Keratinocyte (primary cell): ENCODE data around the gene HEG1. TPM values are rescaled to one million over a fixed set of nuclear protein-coding genes. Genes with fewer than 3 reads are reported as not detected.

ENCODE experiments used
- DNase-seq: peaks from one replicate; pipeline ENCODE4 v3.0.0-alpha.2; 2011; ENCODE audit warnings: low read depth, missing footprints, low spot score
- FAIRE-seq: peaks from 2 replicates; lab custom pipeline; 2011; peaks lifted over from hg19 to GRCh38; lab: Jason Lieb, UNC
- H2AFZ ChIP-seq: 2 replicates; pipeline ENCODE4 v1.6.0; 2012; ENCODE audit warnings: low read length, control low read depth, inconsistent platforms; ENCODE audit not compliant: control insufficient read depth
- H3K27ac ChIP-seq: 2 replicates; pipeline ENCODE4 v1.5.1; 2011; ENCODE audit warnings: low read length; ENCODE audit not compliant: control insufficient read depth, insufficient read depth
- H3K27me3 ChIP-seq: 3 replicates; pipeline ENCODE4 v1.6.0; 2011; ENCODE audit warnings: low read length; ENCODE audit not compliant: control insufficient read depth, insufficient read depth; ENCODE audit errors: extremely low read depth
- H3K36me3 ChIP-seq, 2 experiments: 2 replicates in 1 of 2; 3 replicates in 1 of 2; pipeline ENCODE4 v1.5.1; 2011; ENCODE audit warnings: low read length in 2 of 2, mild to moderate bottlenecking in 1 of 2; ENCODE audit not compliant: control insufficient read depth in 2 of 2, insufficient read depth in 2 of 2; ENCODE audit errors: extremely low read depth in 1 of 2
- H3K4me1 ChIP-seq: 3 replicates; pipeline ENCODE4 v1.5.1; 2011; ENCODE audit warnings: low read length; ENCODE audit not compliant: control insufficient read depth, insufficient read depth; ENCODE audit errors: extremely low read depth
- H3K4me2 ChIP-seq: 3 replicates; pipeline ENCODE4 v1.6.0; 2011; ENCODE audit warnings: low read depth, low read length; ENCODE audit not compliant: control insufficient read depth, insufficient read depth; ENCODE audit errors: extremely low read depth
- H3K4me3 ChIP-seq, 3 experiments: fragments of 200-600 bp in 1 of 3; sonication (generic) in 1 of 3; 2 replicates in 2 of 3; 3 replicates in 1 of 3; pipeline ENCODE4 v1.5.1; 2011 to 2016; ENCODE audit warnings: low read length in 3 of 3, mild to moderate bottlenecking in 3 of 3, control low read depth in 2 of 3, inconsistent platforms in 1 of 3, low read depth in 1 of 3, mixed read lengths in 1 of 3, mixed run types in 1 of 3, moderate library complexity in 1 of 3; ENCODE audit not compliant: control insufficient read depth in 2 of 3, insufficient read depth in 2 of 3; ENCODE audit errors: extremely low read depth in 1 of 3
- H3K79me2 ChIP-seq: 2 replicates; pipeline ENCODE4 v1.6.0; 2012; ENCODE audit warnings: low read length; ENCODE audit not compliant: control insufficient read depth, insufficient read depth
- H3K9ac ChIP-seq: 3 replicates; pipeline ENCODE4 v1.6.0; 2011; ENCODE audit warnings: low read length; ENCODE audit not compliant: control insufficient read depth, insufficient read depth; ENCODE audit errors: extremely low read depth
- H3K9me1 ChIP-seq: 3 replicates; pipeline ENCODE4 v1.6.0; 2011; ENCODE audit warnings: low read length; ENCODE audit not compliant: control insufficient read depth, insufficient read depth; ENCODE audit errors: extremely low read depth
- H3K9me3 ChIP-seq: 2 replicates; pipeline ENCODE4 v1.5.1; 2012; ENCODE audit warnings: low read depth, low read length; ENCODE audit not compliant: control insufficient read depth
- H4K20me1 ChIP-seq: 3 replicates; pipeline ENCODE4 v1.6.0; 2011; ENCODE audit warnings: low read length; ENCODE audit not compliant: control insufficient read depth, insufficient read depth; ENCODE audit errors: extremely low read depth
- CTCF ChIP-seq, 3 experiments: IDR thresholded peaks in 1 of 3; conservative IDR thresholded peaks in 1 of 3; optimal IDR thresholded peaks in 1 of 3; 2 replicates in 2 of 3; 3 replicates in 1 of 3; pipeline versions ENCODE3 to v1.5.1; 2011; ENCODE audit warnings: low read length in 3 of 3, mild to moderate bottlenecking in 3 of 3, moderate library complexity in 2 of 3, control low read depth in 1 of 3, inconsistent platforms in 1 of 3; ENCODE audit not compliant: insufficient read depth in 2 of 3; ENCODE audit errors: extremely low read depth in 1 of 3
- EZH2 ChIP-seq: IDR thresholded peaks from one replicate; pipeline ENCODE4 v1.6.1; 2012; ENCODE audit warnings: inconsistent platforms, mild to moderate bottlenecking, low read length, moderate library complexity
- dilution Hi-C: fragments of 300-500 bp; cut with MboI; formaldehyde crosslinking; loops from one replicate; pipeline ENCODE4 v1.7.0; 2020; ENCODE audit warnings: low sequenced_read_pairs; ENCODE audit not compliant: extremely low pct_ligation_motif_present
- polyA minus RNA-seq, 3 experiments: library from RNA; depleted of rRNA, polyadenylated mRNA; stranded (reverse); fragments of >200 nt; gene quantifications; 1 replicate in 1 of 3; 2 replicates in 1 of 3; 3 replicates in 1 of 3; pipeline ENCODE4 v1.2.3, GENCODE V29; 2011
- polyA plus RNA-seq, 5 experiments: library from polyadenylated mRNA; depleted of rRNA in 3 of 5; stranded (reverse) in 3 of 5; stranded (forward) in 1 of 5; unstranded in 1 of 5; fragments of >200 nt; gene quantifications; 1 replicate in 1 of 5; 2 replicates in 3 of 5; 3 replicates in 1 of 5; pipeline versions ENCODE4 v1.2.1 to v1.2.3, GENCODE V29; 2011 to 2012; ENCODE audit warnings: missing spikeins in 2 of 5, low read depth in 1 of 5, low replicate concordance in 1 of 5

The HEG1 gene
- polyA plus RNA-seq (10.9 to 20.7 TPM (median 12.7 TPM) in 3 replicates), polyA minus RNA-seq (20.3 to 90.3 TPM (median 33.3 TPM) in 3 replicates)
- polyA plus RNA-seq (2011; ENCODE audit: low read depth): 9.8 TPM
- polyA plus RNA-seq (2011; cell fraction: cytosol; rRNA removed): 7.6 and 9.3 TPM in 2 replicates
- 65.3 and 68.5 TPM in 2 replicates for polyA plus RNA-seq (2011; cell fraction: nucleus; rRNA removed)
- 6.3 and 15.6 TPM in 2 replicates for polyA plus RNA-seq (2012; ENCODE audit: low replicate concordance)
- 17.1 TPM for polyA minus RNA-seq (2011; cell fraction: cytosol; rRNA and poly(A)+ RNA removed)
- 63.9 and 119 TPM in 2 replicates for polyA minus RNA-seq (2011; cell fraction: nucleus; rRNA and poly(A)+ RNA removed)

DNA sequence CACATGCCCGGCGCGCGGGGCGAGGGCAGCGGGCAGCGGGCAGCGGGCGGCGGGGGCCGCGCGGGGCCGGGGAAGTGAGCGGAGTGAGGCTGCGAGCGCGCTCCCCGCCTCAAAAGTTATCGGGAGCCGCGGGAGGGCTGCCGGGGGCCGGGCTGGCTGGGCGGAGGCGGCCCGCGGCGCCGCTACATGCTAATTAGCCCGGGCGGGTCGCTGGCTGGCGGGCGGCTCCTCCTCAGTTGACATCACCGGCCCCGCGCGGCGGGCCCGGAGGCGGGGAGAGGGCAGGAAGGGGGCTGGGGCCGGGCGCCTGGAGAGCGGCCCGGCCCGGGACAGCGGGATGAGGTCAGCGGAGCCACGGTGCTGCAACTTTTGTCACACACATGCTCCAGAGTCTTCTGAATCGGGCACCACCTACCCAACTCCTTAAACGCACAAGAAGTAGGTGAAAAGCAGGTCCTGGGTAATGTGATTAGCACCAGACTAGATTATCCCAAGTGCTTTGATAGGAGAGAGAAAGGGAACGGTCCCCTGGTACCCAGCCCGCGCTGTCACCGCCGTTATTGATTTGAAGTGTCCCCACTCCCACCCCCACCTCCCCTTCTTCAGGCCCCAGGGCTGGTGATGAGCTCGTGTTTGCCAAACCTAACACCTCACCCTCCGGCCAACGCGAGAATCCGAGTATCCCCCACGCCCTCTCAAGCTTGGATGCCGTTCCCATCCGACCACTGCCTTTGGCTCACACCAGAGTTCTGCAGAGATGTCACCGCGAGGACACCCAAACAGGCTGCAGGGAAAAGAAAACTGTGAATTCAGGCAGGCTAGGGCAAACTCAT lies at the start of gene HEG1:
Gene HEG1 (minus strand): TSS at position 85 of the 833 bp plus-strand sequence. CDS start 107 bp downstream, outside the sequence.
- Histone ChIP-seq H3K27me3 (no peaks in the 10 kb centered on the region), H4K20me1 (no peaks in the 10 kb centered on the region), H2AFZ (peak within 1 kb of the TSS; percentile 62), H3K4me1 (peaks cover 54% of the 10 kb centered on the region), H3K9me1 (no peaks in the 10 kb centered on the region), H3K36me3 (no peaks in the 10 kb centered on the region), H3K9ac (peak within 1 kb of the TSS; percentile 52), H3K4me3 (peak within 1 kb of the TSS; percentile 58 to 84 (median 60)), H3K4me2 (peak within 1 kb of the TSS; percentile 82), H3K9me3 (no peaks in the 10 kb centered on the region), H3K79me2 (peaks cover 20% of the 10 kb centered on the region), H3K27ac (peak within 1 kb of the TSS; percentile 33)
- DNase-seq (no peak), FAIRE-seq (no peak)
- TF ChIP-seq EZH2 (no peak), CTCF (optimal IDR thresholded peaks at IDR 0.05 in 1 of 3, IDR thresholded peaks at IDR 0.05 in 1 of 3, conservative IDR thresholded peaks at IDR 0.05 in 1 of 3; ENCODE audit: extremely low read depth in 1 of 3, insufficient read depth in 2 of 3, low read length in 3 of 3) (no peak)
- dilution Hi-C loops: no loop called here

DNA sequence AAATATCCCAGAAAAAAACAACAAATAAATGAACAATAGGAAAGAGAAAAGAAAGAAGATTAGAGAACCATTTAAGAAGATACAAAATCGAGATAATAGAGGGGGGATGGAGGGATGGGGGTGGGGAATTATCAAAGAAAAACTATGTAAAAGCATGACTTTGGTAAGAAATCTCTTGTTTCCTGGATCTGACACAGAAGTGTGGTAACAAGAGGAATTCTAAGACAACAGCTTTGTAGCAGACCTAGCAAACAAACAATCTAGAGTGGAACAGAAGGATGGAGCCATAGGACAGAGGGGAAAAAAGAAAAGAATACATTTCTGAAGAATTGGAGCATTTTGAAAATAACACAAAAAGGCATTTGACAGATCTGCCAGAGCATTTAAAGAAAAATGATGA lies 49.3 kb upstream of the HEG1 start:
- H3K27me3 ChIP-seq: no peaks in the 10 kb centered on the region
- DNase-seq: no peak
- no peak for TF ChIP-seq CTCF (optimal IDR thresholded peaks at IDR 0.05 in 1 of 3, IDR thresholded peaks at IDR 0.05 in 1 of 3, conservative IDR thresholded peaks at IDR 0.05 in 1 of 3; ENCODE audit: extremely low read depth in 1 of 3, insufficient read depth in 2 of 3, low read length in 3 of 3)
- no peak for TF ChIP-seq EZH2

More for the DNA sequence above, 49.3 kb upstream of the HEG1 start:
- H3K27ac ChIP-seq: no peak overlapping the region
- peaks cover 1 to 3% of the 10 kb centered on the region in 2 experiments for H3K36me3 ChIP-seq
- no peaks in the 10 kb centered on the region for H3K9me3 ChIP-seq
- H3K9ac ChIP-seq: no peak overlapping the region
- H3K4me2 ChIP-seq: no peak overlapping the region
- dilution Hi-C loops: no loop called here
- FAIRE-seq: no peak
- no peak overlapping the region for H2AFZ ChIP-seq
- no peaks in the 10 kb centered on the region for H4K20me1 ChIP-seq
- H3K9me1 ChIP-seq: no peaks in the 10 kb centered on the region
- H3K4me1 ChIP-seq: peaks cover 28% of the 10 kb centered on the region
- no peak overlapping the region for H3K4me3 ChIP-seq
- H3K79me2 ChIP-seq: no peaks in the 10 kb centered on the region
